Gastroesophageal sphincter (tissue), 3 donors: ENCODE measurements around the gene SLC29A3.

Experiments
- CTCF ChIP-seq, 4 experiments: fragments of 200-600 bp in 2 of 4; fragments of 450-650 bp in 2 of 4; sonication (generic) in 1 of 4; IDR thresholded peaks; one replicate each; pipeline ENCODE4 v1.5.1; 2017 to 2019; ENCODE audit warnings: antibody characterized with exemption in 4 of 4, mild to moderate bottlenecking in 2 of 4, moderate library complexity in 2 of 4
- POLR2A ChIP-seq, 2 donors: fragments of 450-650 bp; IDR thresholded peaks; one replicate each; pipeline ENCODE4 v1.6.1; 2017; ENCODE audit warnings: antibody characterized with exemption in 2 of 2, mild to moderate bottlenecking in 2 of 2, moderate library complexity in 1 of 2
- POLR2AphosphoS5 ChIP-seq: sonication (generic); formaldehyde crosslinking; IDR thresholded peaks from one replicate; pipeline ENCODE4 v1.6.1; 2017; ENCODE audit warnings: antibody characterized with exemption

GRCh38 chr10:71393841-71394475 is 74.9 kb downstream of the SLC29A3 start:
- TF ChIP-seq CTCF (IDR thresholded peaks at IDR 0.05): no peak
- no peak for TF ChIP-seq POLR2AphosphoS5
- no peak for TF ChIP-seq POLR2A (IDR thresholded peaks at IDR 0.05)
